GM23338 (cell line): ENCODE results near the gene UBE2G2.

Experiments
- CREB1 ChIP-seq: fragments of 250-450 bp; sonication (Bioruptor Pico); IDR thresholded peaks from 2 replicates; pipeline ENCODE4 v1.5.0; 2020; ENCODE audit warnings: low read depth, mild to moderate bottlenecking, moderate library complexity
- EZH2 ChIP-seq: fragments of 200-600 bp; sonication (generic); IDR thresholded peaks from one replicate; pipeline ENCODE4 v1.8.0; 2017; ENCODE audit warnings: antibody characterized with exemption, mild to moderate bottlenecking, low read depth; ENCODE audit not compliant: unreplicated experiment
- EZH2phosphoT487 ChIP-seq: fragments of 200-600 bp; sonication (generic); IDR thresholded peaks from one replicate; pipeline ENCODE4 v1.8.1; 2018; ENCODE audit warnings: antibody characterized with exemption; ENCODE audit not compliant: unreplicated experiment
- JUNB ChIP-seq: IDR thresholded peaks from one replicate; pipeline ENCODE4 v1.6.1; 2016; ENCODE audit warnings: antibody characterized with exemption; ENCODE audit not compliant: unreplicated experiment
- NANOG ChIP-seq: IDR thresholded peaks from 2 replicates; pipeline ENCODE4 v1.6.1; 2016; ENCODE audit warnings: antibody characterized with exemption, borderline replicate concordance
- POLR2AphosphoS5 ChIP-seq: IDR thresholded peaks from 2 replicates; pipeline ENCODE4 v1.6.1; 2016; ENCODE audit warnings: antibody characterized with exemption, low read depth
- ZNF114 ChIP-seq: fragments of 250-450 bp; sonication (Bioruptor Pico); IDR thresholded peaks from 2 replicates; pipeline ENCODE4 v1.5.0; 2020; ENCODE audit warnings: mild to moderate bottlenecking, moderate library complexity
- ZNF331 ChIP-seq: fragments of 250-450 bp; sonication (Bioruptor Pico); IDR thresholded peaks from 2 replicates; pipeline ENCODE4 v1.5.0; 2020; ENCODE audit warnings: low read depth, mild to moderate bottlenecking, moderate library complexity
- TF ChIP-seq, protein P1 (sequence below), 2 experiments: fragments of 200-600 bp in 1 of 2; sonication (generic) in 1 of 2; conservative IDR thresholded peaks; 2 replicates each; pipeline versions ENCODE4 v1.5.1 to v1.6.1; 2016 to 2017; ENCODE audit warnings: antibody characterized with exemption in 2 of 2, low read depth in 2 of 2, mild to moderate bottlenecking in 2 of 2, moderate library complexity in 1 of 2
- TF ChIP-seq, protein P2 (sequence below): IDR thresholded peaks from one replicate; pipeline ENCODE4 v1.6.1; 2018; ENCODE audit warnings: antibody characterized with exemption; ENCODE audit not compliant: unreplicated experiment
- TF ChIP-seq, protein P3 (sequence below): IDR thresholded peaks from 2 replicates; pipeline ENCODE4 v1.6.1; 2016; ENCODE audit warnings: antibody characterized with exemption
- TF ChIP-seq, protein P4 (sequence below): fragments of 250-450 bp; sonication (Bioruptor Pico); IDR thresholded peaks from 2 replicates; pipeline ENCODE4 v1.5.0; 2020; ENCODE audit warnings: mild to moderate bottlenecking, moderate library complexity

DNA sequence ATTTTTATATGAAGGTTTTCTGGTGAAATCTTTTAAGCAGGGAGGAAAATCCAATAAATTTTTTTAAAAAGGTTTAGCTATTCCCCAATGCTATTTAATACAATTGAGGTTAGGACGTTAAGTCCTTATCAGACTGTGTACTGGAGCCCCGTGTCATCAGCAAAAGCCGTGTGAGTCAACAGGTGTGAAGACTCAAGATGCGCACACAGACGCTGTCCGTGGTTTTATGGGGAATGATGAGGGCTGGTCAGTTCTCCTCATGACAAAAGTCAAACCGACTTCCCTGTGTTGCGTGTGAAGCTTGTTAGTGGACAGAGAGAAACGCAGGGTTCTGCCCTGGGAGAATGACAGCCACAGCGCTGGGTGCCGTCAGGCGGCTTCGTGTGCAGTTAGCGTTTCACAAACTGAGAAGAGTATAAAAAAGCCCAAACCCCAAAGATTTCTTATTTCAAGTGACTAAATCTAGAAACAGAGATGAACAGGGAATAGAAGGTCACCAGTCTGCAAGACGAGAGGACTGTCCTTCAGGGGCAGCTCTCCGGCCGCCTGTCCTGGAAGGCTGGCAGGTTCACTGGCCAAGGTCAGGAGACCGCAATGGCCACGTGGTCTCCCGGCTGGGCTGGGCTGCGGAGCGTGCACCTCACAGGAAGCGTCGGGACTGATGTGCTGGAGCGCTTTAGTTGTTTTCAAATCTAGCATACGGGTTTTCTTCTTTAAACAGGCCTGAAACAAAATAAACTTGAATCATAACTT, 49.5 kb upstream of the UBE2G2 start:
- TF ChIP-seq, protein P1, sequence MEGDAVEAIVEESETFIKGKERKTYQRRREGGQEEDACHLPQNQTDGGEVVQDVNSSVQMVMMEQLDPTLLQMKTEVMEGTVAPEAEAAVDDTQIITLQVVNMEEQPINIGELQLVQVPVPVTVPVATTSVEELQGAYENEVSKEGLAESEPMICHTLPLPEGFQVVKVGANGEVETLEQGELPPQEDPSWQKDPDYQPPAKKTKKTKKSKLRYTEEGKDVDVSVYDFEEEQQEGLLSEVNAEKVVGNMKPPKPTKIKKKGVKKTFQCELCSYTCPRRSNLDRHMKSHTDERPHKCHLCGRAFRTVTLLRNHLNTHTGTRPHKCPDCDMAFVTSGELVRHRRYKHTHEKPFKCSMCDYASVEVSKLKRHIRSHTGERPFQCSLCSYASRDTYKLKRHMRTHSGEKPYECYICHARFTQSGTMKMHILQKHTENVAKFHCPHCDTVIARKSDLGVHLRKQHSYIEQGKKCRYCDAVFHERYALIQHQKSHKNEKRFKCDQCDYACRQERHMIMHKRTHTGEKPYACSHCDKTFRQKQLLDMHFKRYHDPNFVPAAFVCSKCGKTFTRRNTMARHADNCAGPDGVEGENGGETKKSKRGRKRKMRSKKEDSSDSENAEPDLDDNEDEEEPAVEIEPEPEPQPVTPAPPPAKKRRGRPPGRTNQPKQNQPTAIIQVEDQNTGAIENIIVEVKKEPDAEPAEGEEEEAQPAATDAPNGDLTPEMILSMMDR (conservative IDR thresholded peaks at IDR 0.05; ENCODE audit: low read depth in 2 of 2): no peak
- TF ChIP-seq ZNF331 (CRISPR knock-in tag): no peak
- TF ChIP-seq, protein P2, sequence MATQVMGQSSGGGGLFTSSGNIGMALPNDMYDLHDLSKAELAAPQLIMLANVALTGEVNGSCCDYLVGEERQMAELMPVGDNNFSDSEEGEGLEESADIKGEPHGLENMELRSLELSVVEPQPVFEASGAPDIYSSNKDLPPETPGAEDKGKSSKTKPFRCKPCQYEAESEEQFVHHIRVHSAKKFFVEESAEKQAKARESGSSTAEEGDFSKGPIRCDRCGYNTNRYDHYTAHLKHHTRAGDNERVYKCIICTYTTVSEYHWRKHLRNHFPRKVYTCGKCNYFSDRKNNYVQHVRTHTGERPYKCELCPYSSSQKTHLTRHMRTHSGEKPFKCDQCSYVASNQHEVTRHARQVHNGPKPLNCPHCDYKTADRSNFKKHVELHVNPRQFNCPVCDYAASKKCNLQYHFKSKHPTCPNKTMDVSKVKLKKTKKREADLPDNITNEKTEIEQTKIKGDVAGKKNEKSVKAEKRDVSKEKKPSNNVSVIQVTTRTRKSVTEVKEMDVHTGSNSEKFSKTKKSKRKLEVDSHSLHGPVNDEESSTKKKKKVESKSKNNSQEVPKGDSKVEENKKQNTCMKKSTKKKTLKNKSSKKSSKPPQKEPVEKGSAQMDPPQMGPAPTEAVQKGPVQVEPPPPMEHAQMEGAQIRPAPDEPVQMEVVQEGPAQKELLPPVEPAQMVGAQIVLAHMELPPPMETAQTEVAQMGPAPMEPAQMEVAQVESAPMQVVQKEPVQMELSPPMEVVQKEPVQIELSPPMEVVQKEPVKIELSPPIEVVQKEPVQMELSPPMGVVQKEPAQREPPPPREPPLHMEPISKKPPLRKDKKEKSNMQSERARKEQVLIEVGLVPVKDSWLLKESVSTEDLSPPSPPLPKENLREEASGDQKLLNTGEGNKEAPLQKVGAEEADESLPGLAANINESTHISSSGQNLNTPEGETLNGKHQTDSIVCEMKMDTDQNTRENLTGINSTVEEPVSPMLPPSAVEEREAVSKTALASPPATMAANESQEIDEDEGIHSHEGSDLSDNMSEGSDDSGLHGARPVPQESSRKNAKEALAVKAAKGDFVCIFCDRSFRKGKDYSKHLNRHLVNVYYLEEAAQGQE: no peak
- TF ChIP-seq EZH2: no peak
- no peak for TF ChIP-seq CREB1 (CRISPR knock-in tag)
- no peak for TF ChIP-seq POLR2AphosphoS5
- TF ChIP-seq ZNF114: no peak
- no peak for TF ChIP-seq EZH2phosphoT487
- no peak for TF ChIP-seq JUNB
- TF ChIP-seq, protein P3, sequence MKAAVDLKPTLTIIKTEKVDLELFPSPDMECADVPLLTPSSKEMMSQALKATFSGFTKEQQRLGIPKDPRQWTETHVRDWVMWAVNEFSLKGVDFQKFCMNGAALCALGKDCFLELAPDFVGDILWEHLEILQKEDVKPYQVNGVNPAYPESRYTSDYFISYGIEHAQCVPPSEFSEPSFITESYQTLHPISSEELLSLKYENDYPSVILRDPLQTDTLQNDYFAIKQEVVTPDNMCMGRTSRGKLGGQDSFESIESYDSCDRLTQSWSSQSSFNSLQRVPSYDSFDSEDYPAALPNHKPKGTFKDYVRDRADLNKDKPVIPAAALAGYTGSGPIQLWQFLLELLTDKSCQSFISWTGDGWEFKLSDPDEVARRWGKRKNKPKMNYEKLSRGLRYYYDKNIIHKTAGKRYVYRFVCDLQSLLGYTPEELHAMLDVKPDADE: no peak
- TF ChIP-seq NANOG: no peak
- TF ChIP-seq, protein P4, sequence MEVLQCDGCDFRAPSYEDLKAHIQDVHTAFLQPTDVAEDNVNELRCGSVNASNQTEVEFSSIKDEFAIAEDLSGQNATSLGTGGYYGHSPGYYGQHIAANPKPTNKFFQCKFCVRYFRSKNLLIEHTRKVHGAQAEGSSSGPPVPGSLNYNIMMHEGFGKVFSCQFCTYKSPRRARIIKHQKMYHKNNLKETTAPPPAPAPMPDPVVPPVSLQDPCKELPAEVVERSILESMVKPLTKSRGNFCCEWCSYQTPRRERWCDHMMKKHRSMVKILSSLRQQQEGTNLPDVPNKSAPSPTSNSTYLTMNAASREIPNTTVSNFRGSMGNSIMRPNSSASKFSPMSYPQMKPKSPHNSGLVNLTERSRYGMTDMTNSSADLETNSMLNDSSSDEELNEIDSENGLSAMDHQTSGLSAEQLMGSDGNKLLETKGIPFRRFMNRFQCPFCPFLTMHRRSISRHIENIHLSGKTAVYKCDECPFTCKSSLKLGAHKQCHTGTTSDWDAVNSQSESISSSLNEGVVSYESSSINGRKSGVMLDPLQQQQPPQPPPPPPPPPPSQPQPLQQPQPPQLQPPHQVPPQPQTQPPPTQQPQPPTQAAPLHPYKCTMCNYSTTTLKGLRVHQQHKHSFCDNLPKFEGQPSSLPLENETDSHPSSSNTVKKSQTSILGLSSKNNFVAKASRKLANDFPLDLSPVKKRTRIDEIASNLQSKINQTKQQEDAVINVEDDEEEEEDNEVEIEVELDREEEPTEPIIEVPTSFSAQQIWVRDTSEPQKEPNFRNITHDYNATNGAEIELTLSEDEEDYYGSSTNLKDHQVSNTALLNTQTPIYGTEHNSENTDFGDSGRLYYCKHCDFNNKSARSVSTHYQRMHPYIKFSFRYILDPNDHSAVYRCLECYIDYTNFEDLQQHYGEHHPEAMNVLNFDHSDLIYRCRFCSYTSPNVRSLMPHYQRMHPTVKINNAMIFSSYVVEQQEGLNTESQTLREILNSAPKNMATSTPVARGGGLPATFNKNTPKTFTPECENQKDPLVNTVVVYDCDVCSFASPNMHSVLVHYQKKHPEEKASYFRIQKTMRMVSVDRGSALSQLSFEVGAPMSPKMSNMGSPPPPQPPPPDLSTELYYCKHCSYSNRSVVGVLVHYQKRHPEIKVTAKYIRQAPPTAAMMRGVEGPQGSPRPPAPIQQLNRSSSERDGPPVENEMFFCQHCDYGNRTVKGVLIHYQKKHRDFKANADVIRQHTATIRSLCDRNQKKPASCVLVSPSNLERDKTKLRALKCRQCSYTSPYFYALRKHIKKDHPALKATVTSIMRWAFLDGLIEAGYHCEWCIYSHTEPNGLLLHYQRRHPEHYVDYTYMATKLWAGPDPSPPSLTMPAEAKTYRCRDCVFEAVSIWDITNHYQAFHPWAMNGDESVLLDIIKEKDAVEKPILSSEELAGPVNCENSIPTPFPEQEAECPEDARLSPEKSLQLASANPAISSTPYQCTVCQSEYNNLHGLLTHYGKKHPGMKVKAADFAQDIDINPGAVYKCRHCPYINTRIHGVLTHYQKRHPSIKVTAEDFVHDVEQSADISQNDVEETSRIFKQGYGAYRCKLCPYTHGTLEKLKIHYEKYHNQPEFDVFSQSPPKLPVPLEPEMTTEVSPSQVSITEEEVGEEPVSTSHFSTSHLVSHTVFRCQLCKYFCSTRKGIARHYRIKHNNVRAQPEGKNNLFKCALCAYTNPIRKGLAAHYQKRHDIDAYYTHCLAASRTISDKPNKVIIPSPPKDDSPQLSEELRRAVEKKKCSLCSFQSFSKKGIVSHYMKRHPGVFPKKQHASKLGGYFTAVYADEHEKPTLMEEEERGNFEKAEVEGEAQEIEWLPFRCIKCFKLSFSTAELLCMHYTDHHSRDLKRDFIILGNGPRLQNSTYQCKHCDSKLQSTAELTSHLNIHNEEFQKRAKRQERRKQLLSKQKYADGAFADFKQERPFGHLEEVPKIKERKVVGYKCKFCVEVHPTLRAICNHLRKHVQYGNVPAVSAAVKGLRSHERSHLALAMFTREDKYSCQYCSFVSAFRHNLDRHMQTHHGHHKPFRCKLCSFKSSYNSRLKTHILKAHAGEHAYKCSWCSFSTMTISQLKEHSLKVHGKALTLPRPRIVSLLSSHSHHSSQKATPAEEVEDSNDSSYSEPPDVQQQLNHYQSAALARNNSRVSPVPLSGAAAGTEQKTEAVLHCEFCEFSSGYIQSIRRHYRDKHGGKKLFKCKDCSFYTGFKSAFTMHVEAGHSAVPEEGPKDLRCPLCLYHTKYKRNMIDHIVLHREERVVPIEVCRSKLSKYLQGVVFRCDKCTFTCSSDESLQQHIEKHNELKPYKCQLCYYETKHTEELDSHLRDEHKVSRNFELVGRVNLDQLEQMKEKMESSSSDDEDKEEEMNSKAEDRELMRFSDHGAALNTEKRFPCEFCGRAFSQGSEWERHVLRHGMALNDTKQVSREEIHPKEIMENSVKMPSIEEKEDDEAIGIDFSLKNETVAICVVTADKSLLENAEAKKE (CRISPR knock-in tag): no peak
